EH (cell line): ENCODE results near the gene TRMT61A.
"Not testable (repeated sequence)": the region's sequence is repeated elsewhere in the genome, so short reads cannot be mapped to it uniquely, and the experiment has no call there.

Experiments
- DNase-seq: peaks from one replicate; pipeline ENCODE4 v3.0.0-alpha.2; 2015; ENCODE audit warnings: low read depth

TRMT61A gene

DNA sequence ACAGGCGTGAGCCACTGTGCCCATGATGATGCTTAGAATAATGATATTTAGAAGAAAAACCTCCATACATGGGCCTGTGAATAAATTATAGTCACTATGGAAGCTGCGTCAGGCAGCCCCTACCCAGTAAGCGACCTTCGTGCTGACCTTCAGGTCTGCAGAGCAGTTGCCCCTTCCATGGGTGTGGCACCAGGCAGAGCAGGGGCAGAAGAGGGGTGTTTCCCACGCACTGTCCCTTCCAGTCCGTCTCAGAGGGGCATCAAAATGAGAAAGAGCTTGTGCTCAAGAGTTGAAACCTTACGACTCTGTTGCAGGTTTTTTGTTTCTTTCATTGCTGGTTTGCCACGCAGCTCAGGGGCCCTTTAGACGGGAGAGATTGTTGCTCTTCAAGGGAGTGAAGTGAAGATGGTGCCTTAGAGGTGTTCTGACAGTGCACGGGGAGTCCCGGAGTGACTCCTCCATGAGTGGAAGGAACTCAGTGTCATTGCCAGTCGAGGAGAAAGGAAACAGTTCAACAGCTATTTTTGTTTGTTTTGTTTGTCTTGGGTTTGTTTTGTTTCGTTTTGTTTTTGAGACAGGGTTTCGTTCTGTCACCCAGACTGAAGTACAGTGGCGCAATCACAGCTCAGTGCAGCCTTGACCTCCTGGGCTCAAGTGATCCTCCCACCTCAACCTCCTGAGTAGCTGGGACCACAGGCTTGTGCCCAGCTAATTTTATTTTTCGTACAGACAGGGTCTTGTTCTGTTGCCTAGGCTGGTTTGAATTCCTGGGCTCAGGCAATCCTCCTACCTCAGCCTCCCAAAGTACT lies 20.3 kb upstream of the TRMT61A start:
- no peak for DNase-seq

DNA sequence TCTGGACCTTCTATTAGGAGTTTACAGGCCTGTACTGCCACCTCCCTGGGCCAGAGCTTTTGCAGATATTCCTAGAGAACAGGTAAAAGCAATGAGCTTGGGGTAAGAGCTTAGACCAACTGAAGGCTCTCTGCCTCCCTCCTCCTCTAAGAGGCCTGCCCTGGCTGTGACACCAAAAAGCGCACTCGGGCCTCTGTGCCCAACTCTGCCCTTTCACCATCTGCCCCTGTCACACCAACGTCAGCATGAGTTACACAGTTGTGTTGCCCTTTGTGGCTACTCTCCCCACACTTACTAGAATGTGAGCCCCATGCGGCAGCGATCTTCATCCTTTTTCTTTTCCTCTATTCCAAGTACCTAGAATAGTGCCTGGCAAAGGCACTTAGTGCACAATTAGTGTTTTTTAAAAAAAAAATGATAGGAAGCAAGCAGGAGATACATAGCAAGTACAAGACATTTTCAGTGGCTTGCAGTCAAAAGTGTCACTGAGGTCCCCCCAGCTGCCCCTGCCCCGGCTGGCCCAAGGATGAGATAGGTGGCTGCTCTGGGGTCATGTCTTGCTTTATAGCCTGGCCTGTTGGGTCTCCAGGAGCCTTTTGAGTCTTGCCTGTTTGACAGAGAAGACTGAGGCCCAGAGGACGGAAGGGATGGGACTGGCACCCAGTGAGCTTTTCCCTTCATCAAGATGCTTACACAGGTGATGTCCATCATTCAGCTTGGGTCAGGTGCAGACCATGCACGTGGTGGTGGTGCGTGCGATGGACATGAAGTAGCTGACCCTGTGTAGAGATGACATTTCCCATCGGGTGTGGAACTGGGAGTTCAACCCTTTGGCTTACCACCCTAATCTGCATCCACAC lies 18.9 kb upstream of the TRMT61A start:
- no peak for DNase-seq

DNA sequence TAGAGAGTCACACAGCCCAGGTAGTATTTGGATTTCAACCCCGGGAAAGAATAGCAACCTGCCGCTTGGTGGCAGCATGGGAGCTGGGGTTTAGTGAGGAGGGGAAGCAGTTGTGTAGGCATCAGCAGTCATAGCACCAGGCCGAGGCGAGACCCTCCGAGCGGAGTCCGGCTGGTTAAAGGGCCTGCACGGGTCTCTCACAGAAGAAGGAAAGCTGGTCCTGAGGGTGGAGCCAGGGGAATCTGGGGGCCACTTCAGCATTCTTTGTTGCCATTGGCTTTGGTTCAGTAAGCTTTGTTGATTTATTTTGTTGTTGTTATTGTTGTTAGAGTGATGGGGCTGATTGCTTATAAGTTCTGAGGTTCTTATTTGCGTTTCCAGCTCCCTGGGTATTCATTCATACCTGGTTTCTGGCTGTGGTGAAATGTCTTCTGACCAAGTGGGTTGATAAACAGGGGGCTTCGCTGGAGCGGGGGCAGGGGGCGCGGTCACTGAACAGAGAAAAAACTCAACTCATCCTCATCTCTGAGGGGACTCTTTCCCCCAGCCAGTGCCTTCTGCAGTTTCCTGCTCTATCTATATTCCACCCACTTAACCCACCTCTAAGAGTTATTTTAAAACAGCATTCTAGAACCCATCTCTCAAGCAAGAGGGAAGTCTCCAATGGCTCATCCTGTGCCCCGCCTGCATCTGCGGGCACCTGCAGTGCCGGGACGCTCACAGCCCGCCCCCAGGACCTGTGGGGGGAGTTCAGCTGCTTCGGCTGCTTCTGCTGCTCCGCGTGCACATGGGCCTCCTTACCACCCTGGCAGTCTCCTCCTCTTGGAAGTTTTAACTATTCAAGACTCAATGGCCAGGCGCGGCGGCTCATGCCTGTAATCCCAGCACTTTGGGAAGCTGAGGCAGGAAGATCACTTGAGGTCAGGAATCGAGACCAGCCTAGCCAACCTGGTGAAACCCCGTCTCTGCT lies 18.0 kb upstream of the TRMT61A start:
- DNase-seq, result no peak

DNA sequence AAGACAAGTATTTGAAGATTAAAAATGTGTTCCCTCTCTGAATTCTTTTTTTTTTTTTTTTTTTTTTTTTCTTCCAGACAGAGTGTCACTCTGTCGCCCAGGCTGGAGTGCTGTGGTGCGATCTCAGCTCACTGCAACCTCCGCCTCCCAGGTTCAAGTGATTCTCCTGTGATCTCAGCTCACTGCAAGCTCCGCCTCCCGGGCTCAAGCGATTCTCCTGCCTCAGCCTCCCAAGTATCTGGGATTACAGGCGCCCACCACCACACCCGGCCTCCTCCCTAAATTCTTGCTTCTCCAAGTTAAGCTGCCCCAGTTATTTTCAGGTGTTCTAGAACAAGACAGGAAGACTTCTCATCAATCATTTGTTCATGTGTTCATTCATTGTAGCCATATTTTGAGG lies 16.8 kb upstream of the TRMT61A start:
- DNase-seq, result not testable (repeated sequence)

DNA sequence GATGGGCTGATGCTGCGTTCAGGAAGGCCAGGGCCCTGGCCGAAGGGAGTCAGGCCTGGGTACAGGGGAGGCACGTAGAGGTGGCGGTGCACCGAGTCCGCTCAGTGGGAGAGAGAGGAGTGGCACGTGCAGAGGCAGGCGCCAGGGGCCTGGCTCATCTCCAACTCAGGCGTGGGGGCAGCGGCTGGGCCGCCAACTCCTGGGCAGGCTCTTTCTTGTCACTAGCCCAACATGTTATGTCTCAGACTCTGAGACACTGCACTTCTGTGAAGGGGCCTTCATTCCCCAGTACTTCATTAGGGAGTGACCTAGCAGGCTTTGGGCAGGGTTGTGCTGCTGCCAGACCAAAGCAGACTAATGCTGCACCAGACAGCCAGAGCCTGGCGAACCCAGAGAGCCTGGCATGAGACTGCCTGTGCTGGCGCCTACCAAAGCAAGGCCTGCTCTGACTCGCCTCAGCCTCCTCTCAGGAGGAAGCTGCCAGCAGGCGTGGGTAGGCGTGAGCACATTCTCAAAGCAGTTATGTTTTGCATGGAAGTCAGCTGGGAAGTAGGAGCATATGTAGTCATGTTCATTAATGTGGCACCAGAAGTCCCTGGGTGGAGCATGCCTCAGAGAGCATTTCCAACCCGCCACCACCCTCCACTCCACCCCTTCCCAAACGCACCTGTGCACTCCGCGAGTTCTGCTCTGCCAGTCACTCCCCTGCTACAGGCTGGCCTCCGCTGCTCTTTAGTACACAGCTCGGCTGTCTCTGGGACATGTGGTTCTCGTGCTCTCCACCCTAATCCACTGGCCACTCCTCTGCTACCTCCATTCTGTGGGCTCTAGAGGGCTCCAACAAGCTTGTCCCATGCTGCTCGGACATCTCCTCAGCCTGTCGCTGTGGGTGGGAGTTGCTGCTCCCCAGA lies 16.0 kb upstream of the TRMT61A start:
- DNase-seq, result peak; percentile 66

DNA sequence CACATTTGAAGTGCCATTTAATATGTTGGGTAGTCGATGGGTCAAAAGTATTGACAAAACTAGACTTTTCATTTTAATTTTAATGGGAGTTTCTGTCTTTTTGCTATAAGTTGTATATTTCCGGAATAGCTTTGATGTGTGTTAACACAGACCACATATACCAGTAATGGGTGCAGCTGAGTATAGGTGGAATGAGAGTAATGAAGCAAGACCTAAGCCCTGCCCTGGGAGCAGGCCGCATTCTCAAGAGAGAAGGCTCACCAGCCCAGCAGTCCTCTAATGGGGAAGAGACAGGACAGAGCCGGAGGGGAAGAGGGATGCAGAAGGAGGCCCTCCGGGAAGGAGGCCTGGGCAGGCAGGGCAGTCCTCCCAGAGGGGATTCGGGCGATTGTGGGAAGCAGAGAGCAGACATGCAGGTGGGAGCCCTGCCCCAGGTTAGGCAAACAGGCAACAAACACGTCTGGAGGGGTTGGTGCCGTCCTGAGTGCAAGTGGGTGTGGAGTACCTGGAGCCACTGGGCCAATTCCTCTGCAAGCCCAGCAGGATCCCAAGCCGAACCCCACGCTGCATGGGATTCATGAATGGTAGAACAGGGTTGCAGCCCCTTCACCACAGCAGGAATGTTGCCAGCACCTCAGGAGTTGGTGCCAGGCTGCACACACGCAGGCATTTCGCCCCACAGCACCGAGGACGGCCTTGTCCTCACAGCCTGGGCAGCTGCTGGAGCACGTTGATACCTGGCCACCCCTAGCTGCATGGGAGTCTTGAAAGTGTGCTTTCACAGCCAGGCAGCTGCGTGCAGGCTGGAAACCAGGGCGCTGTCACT lies 14.2 kb upstream of the TRMT61A start:
- no peak for DNase-seq

DNA sequence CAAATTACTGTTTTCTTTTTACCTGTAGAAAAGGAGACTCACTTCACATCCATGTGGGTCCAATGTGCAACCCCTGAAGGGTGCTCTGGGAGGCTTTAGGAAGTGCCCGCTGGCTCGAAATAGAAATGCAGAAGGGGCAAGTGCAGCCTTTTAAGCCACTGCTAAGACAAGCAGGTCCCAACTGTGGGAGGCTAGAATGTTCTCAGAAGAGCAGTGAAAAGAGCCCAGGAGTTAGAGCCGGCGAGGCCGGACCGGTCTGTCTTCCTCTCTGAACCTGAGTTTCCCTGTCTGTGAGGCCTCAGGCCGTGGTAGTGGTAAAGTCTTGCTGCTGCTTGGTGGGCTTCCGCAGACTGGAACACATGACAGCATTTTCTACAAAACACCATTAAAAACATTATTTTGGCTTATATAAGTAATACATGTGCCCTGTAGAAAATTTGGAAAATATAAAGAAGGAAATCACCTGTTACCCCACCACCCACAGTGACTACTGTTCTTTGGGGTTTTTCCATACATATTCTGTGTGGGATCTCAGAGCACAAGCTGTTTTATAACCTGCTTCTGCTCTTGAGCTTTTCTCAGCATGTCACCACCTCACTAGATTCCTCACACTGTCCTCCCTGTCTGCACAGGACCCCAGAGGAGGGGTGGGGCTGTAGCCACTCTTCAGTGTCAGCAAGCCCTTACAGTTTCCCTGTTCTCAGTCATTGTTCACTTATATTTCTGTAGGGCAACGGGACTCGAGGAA lies 12.4 kb upstream of the TRMT61A start:
- no peak for DNase-seq

DNA sequence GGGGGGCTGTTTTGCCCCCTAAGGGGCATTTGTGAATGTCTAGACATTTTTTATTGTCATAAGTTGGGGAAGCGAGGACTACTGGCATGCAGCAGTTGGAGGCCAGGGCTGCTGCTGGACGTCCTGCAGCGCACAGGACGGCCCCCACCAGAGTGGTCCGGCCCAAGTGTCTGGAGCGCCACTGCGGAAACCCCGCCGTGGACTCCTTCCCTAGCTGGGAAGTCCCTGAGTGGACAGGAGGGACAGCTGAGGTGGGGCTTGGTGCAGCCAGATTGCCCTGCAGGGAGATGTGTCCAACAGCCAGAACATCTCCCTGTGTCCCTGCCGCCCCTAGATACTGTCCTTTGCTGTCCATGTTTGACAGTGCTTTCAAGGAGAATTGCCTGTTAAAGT lies 11.8 kb upstream of the TRMT61A start:
- no peak for DNase-seq

DNA sequence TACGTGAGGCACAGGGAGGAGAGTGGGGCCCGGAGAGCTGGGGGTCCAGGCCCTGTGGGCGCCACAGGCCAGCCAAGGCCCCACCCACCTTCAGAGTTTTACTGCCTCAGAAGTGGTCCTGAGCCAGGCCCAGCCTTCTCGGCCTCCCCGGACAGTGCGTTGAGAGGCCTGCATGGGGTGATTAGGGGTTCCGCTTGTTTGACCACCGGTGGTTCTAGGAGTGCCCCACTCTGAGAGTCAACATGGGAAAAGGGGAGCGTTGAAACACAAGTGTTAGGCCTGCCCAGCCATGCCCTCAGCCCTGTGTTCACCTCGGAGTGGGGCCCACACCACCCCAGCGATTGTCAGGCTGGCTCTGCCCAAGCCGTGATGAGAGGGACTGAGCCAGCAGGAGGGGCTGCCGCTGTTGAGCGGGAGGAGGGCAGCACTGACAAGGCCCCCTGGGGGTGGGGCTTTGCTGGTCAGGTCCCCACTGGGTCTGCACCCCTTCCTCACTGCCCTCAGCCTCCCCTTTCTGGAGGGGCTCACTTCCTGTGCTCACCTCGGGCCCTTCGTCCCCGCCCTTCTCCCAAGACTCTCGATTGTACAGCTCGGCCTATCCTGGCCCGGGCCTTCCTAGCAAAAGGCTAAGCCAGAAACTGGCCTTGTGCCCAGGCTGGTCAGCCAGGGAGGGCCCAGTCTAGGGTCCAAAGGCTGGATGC lies 11.1 kb upstream of the TRMT61A start:
- DNase-seq, result no peak

DNA sequence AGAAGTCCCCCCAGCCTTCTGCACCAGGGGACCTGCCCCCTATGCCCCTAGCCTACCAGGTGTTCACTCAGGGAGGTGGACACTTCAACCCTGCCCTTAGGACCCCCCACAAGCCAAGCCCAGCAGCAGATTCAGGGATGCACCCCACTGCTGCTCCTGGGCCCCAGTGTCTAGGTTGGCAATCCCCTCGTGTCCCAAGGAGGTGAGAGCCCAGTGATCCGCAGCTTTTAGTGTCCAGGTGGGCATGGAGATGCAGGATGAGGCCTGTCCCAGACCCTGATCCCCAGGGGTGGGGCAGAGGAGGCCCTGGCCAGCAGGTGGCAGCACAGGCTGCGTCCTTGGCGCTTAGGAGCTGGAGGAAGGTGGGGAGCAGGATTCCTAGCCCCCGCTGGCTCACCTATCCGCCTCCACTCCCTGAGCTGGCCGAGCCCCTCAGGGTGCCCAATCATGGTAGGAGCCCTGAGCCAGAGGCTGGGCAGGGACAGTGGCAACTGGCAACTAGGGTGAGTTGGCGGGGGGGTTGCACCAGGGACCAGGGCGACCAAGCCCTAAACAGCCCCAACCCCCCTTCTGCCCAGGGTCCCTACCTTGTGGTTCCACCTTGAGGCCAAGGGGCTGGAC lies 10.5 kb upstream of the TRMT61A start:
- DNase-seq, result peak; percentile 53

DNA sequence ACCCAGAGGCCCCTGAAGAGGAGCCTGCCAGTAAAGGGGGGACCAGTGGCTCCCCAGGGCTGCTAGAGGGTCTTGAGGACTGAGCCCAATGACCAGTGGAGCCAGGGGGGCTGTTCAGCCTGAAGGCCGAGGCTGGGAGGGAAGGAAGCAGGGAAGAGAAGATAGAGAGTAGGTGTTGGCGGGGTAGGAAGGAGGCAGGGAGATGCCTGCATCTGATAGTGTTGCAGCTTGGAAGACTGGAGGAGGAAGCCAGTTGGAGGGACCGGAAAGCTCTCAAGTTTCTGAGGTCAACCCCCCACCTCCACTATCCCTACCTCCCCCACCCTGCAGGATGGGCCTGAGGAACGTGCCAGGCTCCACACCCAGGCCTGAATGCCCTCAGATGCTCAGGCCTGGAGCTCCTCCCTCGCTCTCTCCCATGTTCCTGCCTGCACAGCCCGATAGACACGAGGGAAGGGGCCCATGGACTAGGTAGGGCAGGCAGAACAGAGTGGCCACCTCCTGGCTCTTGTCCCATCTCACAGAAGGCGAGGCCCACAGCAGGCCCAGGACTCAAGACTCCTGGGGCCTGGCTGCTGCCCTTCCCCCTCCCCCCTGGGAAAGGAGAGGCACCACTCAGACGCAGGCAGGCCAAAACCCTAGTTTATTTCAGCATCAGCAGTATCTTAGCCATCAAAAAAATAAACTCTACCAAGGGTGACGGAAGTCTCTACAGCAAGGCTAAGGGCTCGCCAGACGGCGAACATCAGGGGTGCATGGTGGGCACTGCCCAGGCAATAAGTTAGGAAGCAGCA lies 9.8 kb upstream of the TRMT61A start:
- DNase-seq, result peak; percentile 80

DNA sequence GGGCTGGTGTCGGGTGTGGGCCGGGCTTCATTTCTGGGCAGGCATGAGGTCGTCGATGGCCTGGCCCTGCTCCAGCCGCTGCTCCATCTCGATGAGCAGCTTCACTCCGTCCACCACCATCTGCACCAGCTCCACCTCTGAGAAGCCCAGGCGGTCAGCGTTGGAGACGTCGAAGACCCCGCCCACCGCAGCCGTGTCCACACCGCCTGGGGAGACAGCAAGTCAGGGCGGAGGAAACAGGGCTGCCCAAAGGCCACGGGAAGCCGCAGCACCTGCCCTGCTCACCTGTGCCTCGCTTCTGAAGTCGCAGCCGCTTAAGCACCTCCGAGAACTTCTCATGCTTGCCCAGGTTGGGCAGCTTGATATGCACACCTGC lies 9.2 kb upstream of the TRMT61A start:
- DNase-seq, result no peak

DNA sequence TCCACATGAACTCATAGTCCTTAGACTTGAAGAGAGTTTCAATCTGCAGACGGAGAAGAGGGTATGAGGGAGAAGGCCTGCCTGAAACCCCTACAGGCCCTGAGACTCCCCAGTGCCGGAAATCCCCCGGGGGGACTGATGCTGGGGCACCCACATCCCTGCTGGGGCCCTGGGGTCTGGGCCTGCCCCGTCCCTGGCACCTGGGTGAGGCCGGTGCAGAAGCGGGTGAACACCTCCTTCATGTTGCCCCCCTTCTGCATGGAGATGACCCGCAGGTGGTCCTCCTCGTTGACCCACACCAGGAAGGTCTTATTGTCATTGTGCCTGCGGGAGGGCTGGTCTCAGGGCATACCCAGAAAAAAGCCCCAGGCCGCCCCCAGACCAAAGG lies 8.7 kb upstream of the TRMT61A start:
- no peak for DNase-seq

DNA sequence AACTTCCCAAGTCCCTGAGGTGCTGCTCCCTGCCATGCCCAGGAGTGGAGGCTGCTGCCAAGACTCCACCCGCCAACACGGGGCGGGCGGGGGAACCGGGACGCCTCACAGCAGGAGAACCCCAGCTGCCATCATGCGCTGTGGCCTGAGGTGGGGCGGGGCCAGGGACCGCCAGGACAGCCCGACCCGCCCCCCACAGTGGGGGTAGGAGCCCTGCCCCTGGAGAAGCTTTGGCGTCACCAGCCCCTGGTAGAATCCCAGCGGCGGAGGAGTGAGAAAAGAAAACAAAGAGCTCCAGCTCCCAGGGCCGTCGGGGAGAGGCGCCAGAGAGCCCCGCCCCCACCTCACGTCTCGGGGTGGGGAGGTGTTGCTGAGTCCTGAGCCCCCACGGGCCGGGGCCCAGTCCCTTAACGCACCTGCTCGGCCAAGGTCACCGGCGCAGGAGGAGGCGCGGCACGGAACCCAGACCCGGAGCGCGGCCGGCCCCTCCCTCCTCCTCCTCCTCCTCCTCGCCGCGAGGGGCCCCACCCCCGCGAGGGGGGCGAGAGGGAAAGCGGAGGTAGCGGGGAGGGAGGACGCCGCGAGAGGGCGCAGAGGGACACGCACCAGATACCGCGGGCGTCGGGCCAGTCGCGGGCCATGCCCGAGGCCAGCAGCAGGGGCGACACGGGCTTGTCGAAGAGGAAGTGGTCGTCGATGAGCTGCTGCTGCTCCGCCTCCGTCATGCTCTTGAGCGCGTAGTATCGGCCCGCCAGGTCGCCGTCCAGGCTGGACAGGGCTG lies 8.1 kb upstream of the TRMT61A start:
- DNase-seq, result peak; percentile 74

DNA sequence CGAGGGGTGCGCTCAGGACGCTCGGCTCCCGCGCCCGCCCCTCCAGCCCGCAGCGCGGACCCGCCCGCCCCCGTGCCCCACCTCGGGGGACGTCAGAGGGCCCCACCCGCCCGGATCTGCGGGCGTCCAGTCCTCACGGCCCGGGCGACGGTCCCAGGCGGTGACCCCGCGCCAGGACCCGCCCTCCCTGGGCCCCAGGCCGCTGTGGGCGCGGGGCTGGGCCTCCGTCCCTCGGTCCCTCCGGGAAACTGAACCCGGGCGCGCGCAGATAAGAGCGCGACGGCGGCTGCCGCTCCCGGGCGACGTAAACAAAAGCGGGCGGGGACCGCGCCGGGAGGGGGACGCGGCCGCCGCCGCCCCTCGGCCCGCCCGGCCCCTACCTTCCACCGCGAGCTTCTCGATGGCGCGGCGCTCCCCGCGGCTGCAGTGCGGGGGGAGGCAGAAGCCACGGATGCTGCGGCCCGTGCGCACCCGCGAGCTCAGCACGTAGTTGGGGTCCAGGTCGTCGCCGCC lies 7.5 kb upstream of the TRMT61A start:
- no peak for DNase-seq

DNA sequence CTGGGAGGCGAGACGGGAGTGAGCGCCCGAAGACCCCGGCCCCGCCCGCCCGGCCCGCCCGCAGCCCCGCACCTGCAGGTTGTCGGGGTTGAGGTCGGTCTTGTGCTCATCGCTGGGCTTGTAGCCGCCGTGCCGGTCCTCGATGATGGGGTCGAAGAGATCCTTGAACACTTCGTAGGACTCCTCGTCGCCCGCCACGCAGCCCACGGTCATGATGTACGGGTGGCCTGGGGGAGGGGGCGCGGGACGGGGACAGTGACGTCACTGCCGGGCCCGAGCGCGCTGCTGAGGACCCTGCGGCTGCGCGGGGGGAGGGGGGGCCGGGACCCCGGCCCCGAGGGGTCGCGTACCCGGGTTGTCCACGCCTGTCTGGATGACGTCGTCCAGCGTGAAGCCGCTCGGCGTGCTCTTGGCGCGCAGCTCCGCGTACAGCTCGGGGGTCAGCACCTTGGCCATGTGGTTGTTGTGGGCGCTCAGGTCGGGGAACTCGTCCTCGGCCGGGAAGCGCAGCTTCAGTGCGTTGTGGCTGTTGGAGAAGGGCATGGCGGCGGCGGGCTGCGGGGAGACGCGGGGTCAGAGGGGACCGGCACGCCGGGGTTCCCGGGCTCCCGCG lies 6.9 kb upstream of the TRMT61A start:
- DNase-seq, result no peak
